Small intestine (tissue), 16 donors: Measurements from ENCODE around the gene MTSS2. TPM values are rescaled to one million over a fixed set of nuclear protein-coding genes. Genes with fewer than 3 reads are reported as not detected.
A peak's percentile ranks its signal among the peaks of the same experiment; 100 is the strongest.

ENCODE experiments used
- DNase-seq, 2 donors: peaks; one replicate each; pipeline versions ENCODE4 v3.0.0 to v3.0.0-alpha.2; 2013
- FAIRE-seq: peaks from 2 replicates; lab custom pipeline; 2012; peaks lifted over from hg19 to GRCh38; lab: Jason Lieb, UNC
- H3K27ac ChIP-seq, 3 donors: one replicate each; pipeline ENCODE4 v1.5.1; 2013; ENCODE audit warnings: low read length in 2 of 3, mild to moderate bottlenecking in 2 of 3, control low read depth in 1 of 3, inconsistent platforms in 1 of 3, low read depth in 1 of 3, moderate library complexity in 1 of 3
- H3K27me3 ChIP-seq, 3 donors: one replicate each; pipeline ENCODE4 v1.6.1; 2013; ENCODE audit warnings: low read length in 3 of 3, inconsistent platforms in 1 of 3; ENCODE audit not compliant: control insufficient read depth in 3 of 3, insufficient read depth in 3 of 3
- H3K36me3 ChIP-seq, 3 donors: one replicate each; pipeline ENCODE4 v1.6.1; 2013; ENCODE audit warnings: low read length in 3 of 3, inconsistent platforms in 1 of 3, low read depth in 1 of 3, mild to moderate bottlenecking in 1 of 3, moderate library complexity in 1 of 3; ENCODE audit not compliant: control insufficient read depth in 3 of 3, insufficient read depth in 2 of 3
- H3K4me1 ChIP-seq, 3 donors: one replicate each; pipeline ENCODE4 v1.6.1; 2013; ENCODE audit warnings: low read length in 2 of 3, inconsistent platforms in 1 of 3, low read depth in 1 of 3, mild to moderate bottlenecking in 1 of 3, moderate library complexity in 1 of 3; ENCODE audit not compliant: control insufficient read depth in 3 of 3, insufficient read depth in 2 of 3
- H3K4me3 ChIP-seq, 3 donors: one replicate each; pipeline ENCODE4 v1.5.1; 2013; ENCODE audit warnings: low read length in 3 of 3, control low read depth in 1 of 3, inconsistent platforms in 1 of 3, low read depth in 1 of 3, mild to moderate bottlenecking in 1 of 3, moderate library complexity in 1 of 3
- H3K9me3 ChIP-seq, 2 donors: one replicate each; pipeline ENCODE4 v1.6.1; 2013; ENCODE audit warnings: low read depth in 1 of 2, low read length in 1 of 2; ENCODE audit not compliant: control insufficient read depth in 2 of 2, insufficient read depth in 1 of 2
- WGBS, 3 donors: extraction: QIAGEN DNeasy Blood & Tissue Kit; methylation state at CpG; one replicate each; pipeline ENCODE4 v1.1.7; 2013; 5-methylcytosine and 5-hydroxymethylcytosine counted together
- long read RNA-seq, 10 donors: transcript quantifications; one replicate each; lab custom pipeline, GENCODE V29; 2026
- polyA plus RNA-seq, 4 donors: library from polyadenylated mRNA; stranded (reverse) in 3 of 4; unstranded in 1 of 4; fragments of 200-250 nt in 3 of 4; fragments of 120-200 nt in 1 of 4; gene quantifications; one replicate each; pipeline versions ENCODE4 v1.2.1 to v1.2.3, GENCODE V29; 2013
- donor health status: healthy with polysubstance abuse.
- donor health status: control.
- donor health status: control.
- donor health status: Bipolar disorder and iron deficiency.
- donor health status: healthy.

Gene MTSS2
- 10 to 100 TPM in 2 of 4 donors, 1 to 10 TPM in 2; 2.9 to 15.2 (median 11.0) TPM for polyA plus RNA-seq
- long read RNA-seq, donor 1 = 0 reads
- long read RNA-seq, donor 2 = 0 reads
- long read RNA-seq, donor 3 = 0 reads
- long read RNA-seq, donor 4 = 0 reads
- long read RNA-seq, donor 5 = 0 reads
- long read RNA-seq, donor 6 = 0 reads
- long read RNA-seq, donor 7, partial matches to known transcripts = 20 of 33 reads
- long read RNA-seq, donor 7, other reads (novel, unspliced or antisense) = 13 of 33 reads
- long read RNA-seq, donor 8 = 0 reads
- long read RNA-seq, donor 9 = 0 reads
- long read RNA-seq, donor 10, partial matches to known transcripts = 0 of 1 reads
- long read RNA-seq, donor 10, other reads (novel, unspliced or antisense) = 0 of 1 reads

DNA sequence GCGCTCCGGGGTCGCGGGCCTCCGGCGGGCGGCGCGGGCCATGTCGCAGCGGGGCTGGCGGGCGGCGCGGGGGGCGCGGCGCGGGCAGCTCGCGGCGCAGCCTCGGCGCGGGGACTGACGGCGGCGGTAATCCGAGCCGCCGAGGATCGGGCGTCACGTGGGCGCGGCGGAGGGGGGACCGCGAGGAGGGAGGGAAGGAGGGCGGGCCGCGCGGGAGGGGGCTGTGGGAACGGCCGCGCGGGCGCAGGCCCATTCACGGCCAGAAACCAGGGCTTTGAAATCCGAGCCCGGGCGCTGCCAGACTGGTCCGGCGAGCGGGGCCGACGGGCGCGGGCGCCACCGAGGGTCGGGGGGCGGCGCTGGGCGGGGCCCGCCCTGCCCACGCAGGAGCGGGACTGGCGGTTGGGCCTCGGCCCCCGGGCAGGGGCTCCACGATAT is at the start of gene MTSS2:
MTSS2 (minus strand) TSS at position 116 of the 438 bp plus-strand sequence. CDS start 262 bp downstream, outside the sequence.
- H3K36me3 ChIP-seq = peaks cover 0 to 55% (median 0%) of the 10 kb centered on the region in 3 donors
- peak within 1 kb of the TSS; percentile 12 to 77 (median 49) for H3K27ac ChIP-seq
- no peaks in the 10 kb centered on the region for H3K9me3 ChIP-seq
- FAIRE-seq (no peak), DNase-seq (peak; percentile 42 to 87)
- H3K27me3 ChIP-seq = no peaks in the 10 kb centered on the region
- 1% methylated on average over 28 to 72 of the region's 72 CpGs for WGBS, 3 donors
- H3K4me3 ChIP-seq = peak within 1 kb of the TSS; percentile 50 to 84 (median 63)
- H3K4me1 ChIP-seq = peaks cover 0 to 55% (median 3%) of the 10 kb centered on the region in 3 donors

DNA sequence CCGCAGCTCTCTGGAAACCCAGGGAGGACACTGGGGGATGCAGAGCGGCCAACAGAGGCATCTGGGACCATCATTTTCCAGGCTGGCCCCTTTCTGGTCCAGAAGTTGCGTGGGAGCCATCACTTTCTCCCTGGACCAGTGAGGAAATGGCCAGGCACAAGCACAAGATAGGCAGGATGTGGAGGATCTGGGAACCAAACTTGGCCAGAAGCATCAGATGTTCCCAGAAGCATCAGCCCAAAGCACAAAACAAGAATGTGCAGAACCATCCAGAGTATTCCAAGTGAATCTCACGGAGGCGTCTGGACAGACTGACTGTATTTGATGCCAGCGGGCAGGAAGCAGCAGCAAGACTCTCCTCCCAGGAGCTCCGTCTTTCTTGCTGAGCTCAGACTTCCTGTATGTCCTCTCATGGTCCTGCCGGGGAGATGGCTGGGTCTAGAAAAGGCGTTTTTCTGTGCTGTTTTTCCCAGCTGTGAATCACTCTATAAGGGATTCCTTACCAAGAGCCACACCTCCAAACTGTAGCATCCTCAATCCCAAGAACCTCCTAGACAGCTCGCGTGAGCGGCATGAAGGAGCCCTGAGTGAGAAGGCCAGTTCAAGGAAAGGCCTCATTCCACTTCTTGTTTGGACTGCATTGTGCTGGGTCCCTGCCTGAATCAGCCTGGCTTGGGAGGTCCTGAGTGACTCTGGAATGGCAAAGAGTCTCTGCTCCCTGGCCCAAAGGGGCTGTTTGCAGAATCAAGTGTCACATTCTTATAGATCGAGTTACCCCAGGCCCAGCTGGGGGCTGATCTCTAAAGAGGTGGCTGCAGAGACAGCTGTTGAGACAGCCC is 49.5 kb upstream of the MTSS2 start:
- H3K36me3 ChIP-seq = peaks cover 0 to 61% (median 5%) of the 10 kb centered on the region in 3 donors
- H3K4me3 ChIP-seq = no peak overlapping the region
- FAIRE-seq (no peak), DNase-seq (no peak)
- peak overlapping the region; percentile 2 to 81 (median 8) for H3K27ac ChIP-seq
- H3K9me3 ChIP-seq = no peaks in the 10 kb centered on the region
- H3K4me1 ChIP-seq = peaks cover 0 to 13% (median 5%) of the 10 kb centered on the region in 3 donors
- no peaks in the 10 kb centered on the region for H3K27me3 ChIP-seq
- WGBS, 3 donors = 74 to 94% (median 92%) methylated on average over 13 of the region's 13 CpGs

GRCh38 chr16:70734522-70735095 is 48.8 kb upstream of the MTSS2 start:
- Histone ChIP-seq H3K4me1 (peaks cover 0 to 13% (median 5%) of the 10 kb centered on the region in 3 donors), H3K36me3 (peaks cover 3 to 63% (median 7%) of the 10 kb centered on the region in 3 donors), H3K4me3 (no peak overlapping the region), H3K9me3 (no peaks in the 10 kb centered on the region), H3K27me3 (no peaks in the 10 kb centered on the region), H3K27ac (peak overlapping the region in 1 of 3 donors; percentile 81)
- DNase-seq (no peak), FAIRE-seq (no peak)
- WGBS, 3 donors = 93 to 97% (median 94%) methylated on average over 4 of the region's 4 CpGs

GRCh38 chr16:70730944-70731343 is 45.1 kb upstream of the MTSS2 start:
- Histone ChIP-seq H3K27ac (no peak overlapping the region), H3K27me3 (no peaks in the 10 kb centered on the region), H3K4me3 (no peak overlapping the region), H3K9me3 (no peaks in the 10 kb centered on the region), H3K4me1 (peaks cover 0 to 9% (median 0%) of the 10 kb centered on the region in 3 donors), H3K36me3 (peaks cover 6 to 62% (median 17%) of the 10 kb centered on the region in 3 donors)
- no peak for DNase-seq
- 93 to 95% (median 94%) methylated on average over 3 of the region's 3 CpGs for WGBS, 3 donors
- no peak for FAIRE-seq

DNA sequence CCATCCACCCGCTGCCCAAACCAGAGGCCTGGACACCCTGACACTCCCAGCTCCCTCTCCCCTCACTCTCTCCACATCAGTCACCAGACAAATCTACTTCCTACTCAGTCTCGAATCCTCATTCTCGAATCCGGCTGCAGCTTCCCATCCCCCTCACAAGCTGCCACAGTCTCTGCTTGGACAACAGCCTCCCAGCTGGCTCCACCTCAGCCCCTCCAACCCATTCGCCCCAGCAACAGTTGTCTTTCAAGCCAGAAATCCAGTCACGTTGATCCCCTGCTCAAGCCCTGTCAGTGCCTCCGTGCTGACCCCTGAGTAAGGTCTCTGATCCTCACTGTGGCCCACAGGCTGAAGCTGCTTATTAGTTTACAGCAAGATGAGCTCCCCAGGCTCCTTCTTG is 44.2 kb upstream of the MTSS2 start:
- H3K9me3 ChIP-seq = no peaks in the 10 kb centered on the region
- FAIRE-seq (no peak), DNase-seq (no peak)
- H3K36me3 ChIP-seq = peaks cover 6 to 59% (median 17%) of the 10 kb centered on the region in 3 donors
- peak overlapping the region in 1 of 3 donors; percentile 14 for H3K27ac ChIP-seq
- H3K4me3 ChIP-seq = no peak overlapping the region
- no peaks in the 10 kb centered on the region for H3K27me3 ChIP-seq
- 81 to 91% (median 89%) methylated on average over 7 of the region's 7 CpGs for WGBS, 3 donors
- H3K4me1 ChIP-seq = peaks cover 0 to 18% (median 0%) of the 10 kb centered on the region in 3 donors

DNA sequence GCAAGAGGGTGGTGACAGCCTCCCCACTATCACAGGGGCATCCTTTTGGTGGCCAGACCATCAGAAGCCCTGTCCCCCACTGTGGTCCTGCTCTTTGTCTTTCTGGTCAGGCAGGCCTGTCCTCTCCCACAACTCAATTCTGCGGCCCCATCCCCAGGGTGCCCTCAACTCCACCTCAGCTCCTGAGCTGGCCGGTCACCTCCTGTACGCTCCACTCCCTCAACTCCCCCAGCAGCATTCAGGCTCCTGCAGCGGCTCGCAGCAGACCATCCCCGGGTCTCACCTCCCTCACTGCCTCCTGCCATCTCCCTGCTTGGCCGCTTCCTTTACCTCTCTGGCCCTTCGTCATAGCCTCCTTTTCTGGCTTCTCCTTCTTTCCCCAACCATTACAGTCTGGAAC is 43.4 kb upstream of the MTSS2 start:
- no peak for FAIRE-seq
- H3K4me1 ChIP-seq = peaks cover 0 to 21% (median 0%) of the 10 kb centered on the region in 3 donors
- no peaks in the 10 kb centered on the region for H3K9me3 ChIP-seq
- H3K36me3 ChIP-seq = peaks cover 6 to 57% (median 17%) of the 10 kb centered on the region in 3 donors
- DNase-seq = no peak
- H3K27ac ChIP-seq = no peak overlapping the region
- H3K4me3 ChIP-seq = no peak overlapping the region
- WGBS, 3 donors = 97 to 98% (median 97%) methylated on average over 8 of the region's 8 CpGs
- no peaks in the 10 kb centered on the region for H3K27me3 ChIP-seq

DNA sequence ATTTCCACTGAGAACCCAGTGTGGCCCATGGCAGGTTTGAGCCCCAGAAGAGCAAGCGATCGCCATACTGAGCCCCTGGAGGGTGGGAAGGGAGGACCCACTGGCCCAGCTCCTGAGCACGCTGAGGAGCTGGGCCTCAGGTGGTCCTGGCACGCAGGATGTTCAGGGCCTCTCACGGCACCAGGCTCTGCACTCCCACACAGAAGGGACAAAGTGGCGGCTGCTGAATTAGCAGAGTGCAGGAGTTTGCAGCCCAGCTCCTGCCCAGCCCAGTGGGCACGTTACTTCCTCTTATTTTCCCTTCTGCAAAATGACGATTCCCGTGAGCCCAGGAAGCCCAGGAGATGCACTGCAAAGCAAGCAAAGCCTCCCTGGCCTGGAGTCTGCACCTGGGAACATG is 42.3 kb upstream of the MTSS2 start:
- Histone ChIP-seq H3K36me3 (peaks cover 6 to 65% (median 17%) of the 10 kb centered on the region in 3 donors), H3K27me3 (no peaks in the 10 kb centered on the region), H3K4me1 (peaks cover 0 to 21% (median 0%) of the 10 kb centered on the region in 3 donors), H3K4me3 (no peak overlapping the region), H3K9me3 (no peaks in the 10 kb centered on the region), H3K27ac (no peak overlapping the region)
- WGBS, 3 donors = 91 to 97% (median 95%) methylated on average over 9 of the region's 9 CpGs
- no peak for DNase-seq
- FAIRE-seq = no peak

- WGBS, 3 donors = 66 to 95% (median 91%) methylated on average over 9 of the region's 9 CpGs
- no peak for FAIRE-seq
- H3K4me3 ChIP-seq = no peak overlapping the region
- H3K27me3 ChIP-seq = no peaks in the 10 kb centered on the region
- no peaks in the 10 kb centered on the region for H3K9me3 ChIP-seq
- no peak for DNase-seq
- peaks cover 6 to 77% (median 17%) of the 10 kb centered on the region in 3 donors for H3K36me3 ChIP-seq
- peak overlapping the region in 2 of 3 donors; percentile 77 to 87 for H3K27ac ChIP-seq
- peaks cover 0 to 21% (median 0%) of the 10 kb centered on the region in 3 donors for H3K4me1 ChIP-seq
These were observed 41.1 kb upstream of the MTSS2 start for GRCh38 chr16:70726892-70727361.
